Activated naive CD4-positive, alpha-beta T cell treated with anti-CD3 and anti-CD28 coated beads for 36 hours (primary cell): ENCODE measurements around the gene CXCL12. TPM values are rescaled to one million over a fixed set of nuclear protein-coding genes. Genes with fewer than 3 reads are reported as not detected.

Experiments used
- CTCF ChIA-PET: fragments of 350-600 bp; sonication (Branson Sonifier 250); formaldehyde crosslinking; loops from one replicate; lab custom pipeline; 2021; ENCODE audit warnings: antibody characterized with exemption; lab: Charles Lee
- DNase-seq: peaks from one replicate; pipeline ENCODE4 v3.0.0-alpha.2; 2020
- H3K27ac Mint-ChIP-seq: one replicate; pipeline ENCODE4 v1.8.0; 2021; ENCODE audit warnings: mild to moderate bottlenecking, mixed read lengths
- H3K27me3 Mint-ChIP-seq: one replicate; pipeline ENCODE4 v1.8.0; 2021; ENCODE audit warnings: low read depth, mixed read lengths
- H3K36me3 Mint-ChIP-seq: one replicate; pipeline ENCODE4 v1.8.0; 2021; ENCODE audit warnings: low read depth, mixed read lengths
- H3K4me1 Mint-ChIP-seq: one replicate; pipeline ENCODE4 v1.8.0; 2021; ENCODE audit warnings: low read depth, mixed read lengths
- H3K4me3 Mint-ChIP-seq: one replicate; pipeline ENCODE4 v1.8.0; 2021; ENCODE audit warnings: mild to moderate bottlenecking, moderate library complexity, mixed read lengths
- H3K9me3 Mint-ChIP-seq: one replicate; pipeline ENCODE4 v1.8.0; 2021; ENCODE audit warnings: mixed read lengths
- intact Hi-C: fragments of 100-400 bp; cut with micrococcal nuclease; formaldehyde crosslinking; loops from one replicate; pipeline ENCODE4 v1.15.1; 2023
- total RNA-seq, 2 experiments: library from RNA; stranded (reverse); gene quantifications; one replicate each; pipeline ENCODE4 v1.2.3, GENCODE V29; 2021

The CXCL12 gene
- total RNA-seq, 2 experiments from 2014 or later, result not detected

- intact Hi-C loops, result no loop called here
- H3K9me3 Mint-ChIP-seq, result no peaks in the 10 kb centered on the region
- no peak overlapping the region for H3K4me3 Mint-ChIP-seq
- CTCF ChIA-PET, result no interaction called here
- DNase-seq, result no peak
- H3K4me1 Mint-ChIP-seq, result no peaks in the 10 kb centered on the region
- H3K27ac Mint-ChIP-seq, result no peak overlapping the region
- peaks cover 4% of the 10 kb centered on the region for H3K27me3 Mint-ChIP-seq
- no peaks in the 10 kb centered on the region for H3K36me3 Mint-ChIP-seq
Observed at GRCh38 chr10:44364566-44364965, 20.3 kb downstream of the CXCL12 start.

GRCh38 chr10:44363716-44364115 lies 21.2 kb downstream of the CXCL12 start:
- Mint-ChIP-seq H3K9me3 (no peaks in the 10 kb centered on the region), H3K4me3 (no peak overlapping the region), H3K4me1 (no peaks in the 10 kb centered on the region), H3K36me3 (no peaks in the 10 kb centered on the region), H3K27me3 (peaks cover 4% of the 10 kb centered on the region), H3K27ac (no peak overlapping the region)
- CTCF ChIA-PET, result no interaction called here
- intact Hi-C loops, result no loop called here
- DNase-seq, result no peak

GRCh38 chr10:44362866-44363711 lies 21.8 kb downstream of the CXCL12 start:
- H3K36me3 Mint-ChIP-seq, result no peaks in the 10 kb centered on the region
- no peaks in the 10 kb centered on the region for H3K9me3 Mint-ChIP-seq
- no peaks in the 10 kb centered on the region for H3K27me3 Mint-ChIP-seq
- H3K4me3 Mint-ChIP-seq, result no peak overlapping the region
- no peak overlapping the region for H3K27ac Mint-ChIP-seq
- intact Hi-C loops, result no loop called here
- CTCF ChIA-PET, result no interaction called here
- H3K4me1 Mint-ChIP-seq, result no peaks in the 10 kb centered on the region
- no peak for DNase-seq

GRCh38 chr10:44361109-44361508 lies 23.8 kb downstream of the CXCL12 start:
- intact Hi-C loops, result no loop called here
- Mint-ChIP-seq H3K9me3 (no peaks in the 10 kb centered on the region), H3K27me3 (no peaks in the 10 kb centered on the region), H3K27ac (no peak overlapping the region), H3K36me3 (no peaks in the 10 kb centered on the region), H3K4me1 (no peaks in the 10 kb centered on the region), H3K4me3 (no peak overlapping the region)
- CTCF ChIA-PET, result no interaction called here
- DNase-seq, result no peak

- DNase-seq, result no peak
- Mint-ChIP-seq H3K4me1 (no peaks in the 10 kb centered on the region), H3K27me3 (peaks cover 2% of the 10 kb centered on the region), H3K27ac (no peak overlapping the region), H3K36me3 (no peaks in the 10 kb centered on the region), H3K4me3 (no peak overlapping the region), H3K9me3 (no peaks in the 10 kb centered on the region)
- intact Hi-C loops, result no loop called here
- CTCF ChIA-PET, result no interaction called here
Observed at GRCh38 chr10:44358080-44358771, 26.7 kb downstream of the CXCL12 start.

- Mint-ChIP-seq H3K4me1 (no peaks in the 10 kb centered on the region), H3K27me3 (peaks cover 5% of the 10 kb centered on the region), H3K36me3 (no peaks in the 10 kb centered on the region), H3K9me3 (no peaks in the 10 kb centered on the region), H3K27ac (no peak overlapping the region), H3K4me3 (no peak overlapping the region)
- no peak for DNase-seq
- CTCF ChIA-PET, result no interaction called here
- intact Hi-C loops, result no loop called here
Observed at GRCh38 chr10:44357023-44357540, 27.8 kb downstream of the CXCL12 start.

GRCh38 chr10:44356139-44357022 lies 28.5 kb downstream of the CXCL12 start:
- Mint-ChIP-seq H3K9me3 (no peaks in the 10 kb centered on the region), H3K36me3 (no peaks in the 10 kb centered on the region), H3K27ac (no peak overlapping the region), H3K4me1 (no peaks in the 10 kb centered on the region), H3K27me3 (peaks cover 5% of the 10 kb centered on the region), H3K4me3 (no peak overlapping the region)
- CTCF ChIA-PET, result interaction anchor here (0.7 to 0.9 kb wide), 2 partner anchors 9 to 667 kb away, joined by 3 read pairs; no protein-coding TSS in a partner anchor
- no peak for DNase-seq
- intact Hi-C loops, result no loop called here

GRCh38 chr10:44355630-44356029 lies 29.3 kb downstream of the CXCL12 start:
- CTCF ChIA-PET, result interaction anchor here (0.7 to 0.9 kb wide), 2 partner anchors 8 to 666 kb away, joined by 3 read pairs; no protein-coding TSS in a partner anchor
- intact Hi-C loops, result no loop called here
- no peak for DNase-seq
- H3K4me1 Mint-ChIP-seq, result no peaks in the 10 kb centered on the region
- H3K4me3 Mint-ChIP-seq, result no peak overlapping the region
- no peaks in the 10 kb centered on the region for H3K9me3 Mint-ChIP-seq
- H3K36me3 Mint-ChIP-seq, result no peaks in the 10 kb centered on the region
- no peak overlapping the region for H3K27ac Mint-ChIP-seq
- H3K27me3 Mint-ChIP-seq, result peaks cover 5% of the 10 kb centered on the region

- DNase-seq, result no peak
- CTCF ChIA-PET, result no interaction called here
- intact Hi-C loops, result no loop called here
- Mint-ChIP-seq H3K36me3 (no peaks in the 10 kb centered on the region), H3K27me3 (peaks cover 5% of the 10 kb centered on the region), H3K4me1 (no peaks in the 10 kb centered on the region), H3K9me3 (no peaks in the 10 kb centered on the region), H3K4me3 (no peak overlapping the region), H3K27ac (no peak overlapping the region)
Observed at GRCh38 chr10:44354771-44355170, 30.1 kb downstream of the CXCL12 start.

- Mint-ChIP-seq H3K27me3 (peaks cover 5% of the 10 kb centered on the region), H3K4me1 (no peaks in the 10 kb centered on the region), H3K27ac (no peak overlapping the region), H3K4me3 (no peak overlapping the region), H3K9me3 (no peaks in the 10 kb centered on the region), H3K36me3 (no peaks in the 10 kb centered on the region)
- intact Hi-C loops, result no loop called here
- DNase-seq, result no peak
- CTCF ChIA-PET, result interaction anchor here (1.0 kb wide), 1 partner anchor 37 kb away, joined by 3 read pairs; no protein-coding TSS in a partner anchor
Observed at GRCh38 chr10:44353721-44354120, 31.2 kb downstream of the CXCL12 start.

GRCh38 chr10:44353128-44353390 lies 31.8 kb downstream of the CXCL12 start:
- no peaks in the 10 kb centered on the region for H3K4me1 Mint-ChIP-seq
- no peaks in the 10 kb centered on the region for H3K9me3 Mint-ChIP-seq
- no peak overlapping the region for H3K4me3 Mint-ChIP-seq
- intact Hi-C loops, result no loop called here
- no peak for DNase-seq
- H3K27ac Mint-ChIP-seq, result no peak overlapping the region
- CTCF ChIA-PET, result interaction anchor here (1.0 kb wide), 1 partner anchor 38 kb away, joined by 3 read pairs; no protein-coding TSS in a partner anchor
- no peaks in the 10 kb centered on the region for H3K36me3 Mint-ChIP-seq
- peaks cover 5% of the 10 kb centered on the region for H3K27me3 Mint-ChIP-seq
